Breast epithelium (tissue), 3 donors: ENCODE data around the gene RALGPS2.

ENCODE experiments used
- CTCF ChIP-seq, 3 donors: fragments of 450-650 bp; IDR thresholded peaks; one replicate each; pipeline ENCODE4 v1.5.1; 2016 to 2017; ENCODE audit warnings: antibody characterized with exemption in 3 of 3, mild to moderate bottlenecking in 3 of 3, moderate library complexity in 3 of 3
- POLR2A ChIP-seq: fragments of 450-650 bp; IDR thresholded peaks from one replicate; pipeline ENCODE4 v1.6.1; 2016; ENCODE audit warnings: antibody characterized with exemption, mild to moderate bottlenecking, moderate library complexity

GRCh38 chr1:178960482-178961240 is 235.6 kb downstream of the RALGPS2 start:
- TF ChIP-seq CTCF (IDR thresholded peaks at IDR 0.05), result no peak
- no peak for TF ChIP-seq POLR2A
